Endothelial cell of umbilical vein (primary cell): ENCODE data around the gene SEMA3G. TPM values are rescaled to one million over a fixed set of nuclear protein-coding genes. Genes with fewer than 3 reads are reported as not detected.

Source experiments
- BruUV-seq: library from RNA; stranded (reverse); fragments of 400-500 nt; replicated peaks from 2 replicates; lab custom pipeline; 2021; lab: Mats Ljungman, UMichigan
- CTCF ChIA-PET: fragments of 300-600, 350-600 bp; sonication (Branson Sonifier 250); formaldehyde crosslinking; loops from one replicate; lab custom pipeline; 2021; ENCODE audit warnings: antibody characterized with exemption, inconsistent platforms; lab: Charles Lee
- POLR2A ChIA-PET: fragments of 300-600, 350-600 bp; sonication (Branson Sonifier 250); formaldehyde crosslinking; loops from one replicate; lab custom pipeline; 2021; ENCODE audit warnings: antibody characterized with exemption, inconsistent platforms; lab: Charles Lee
- DNase-seq: peaks from one replicate; pipeline ENCODE4 v3.0.0-alpha.2; 2011; ENCODE audit warnings: low read depth, low spot score
- FAIRE-seq: peaks from 2 replicates; lab custom pipeline; 2011; peaks lifted over from hg19 to GRCh38; lab: Jason Lieb, UNC
- H2AFZ ChIP-seq: 2 replicates; pipeline ENCODE4 v1.6.0; 2012; ENCODE audit warnings: low read depth, low read length, control low read depth, inconsistent platforms
- H3K27ac ChIP-seq: 2 replicates; pipeline ENCODE4 v1.5.1; 2011; ENCODE audit warnings: low read depth, mild to moderate bottlenecking, control low read depth, low read length, moderate library complexity; ENCODE audit not compliant: insufficient read depth
- H3K27me3 ChIP-seq, 2 experiments: 2 replicates each; pipeline versions ENCODE4 v1.6.0 to v1.6.1; 2011; ENCODE audit warnings: low read length in 2 of 2, mixed read lengths in 1 of 2; ENCODE audit not compliant: control insufficient read depth in 2 of 2, insufficient read depth in 2 of 2
- H3K36me3 ChIP-seq, 2 experiments: 2 replicates in 1 of 2; 3 replicates in 1 of 2; pipeline ENCODE4 v1.5.1; 2011; ENCODE audit warnings: low read length in 2 of 2, mild to moderate bottlenecking in 1 of 2, moderate library complexity in 1 of 2; ENCODE audit not compliant: control insufficient read depth in 2 of 2, insufficient read depth in 2 of 2; ENCODE audit errors: extremely low read depth in 1 of 2
- H3K4me1 ChIP-seq: 3 replicates; pipeline ENCODE4 v1.5.1; 2011; ENCODE audit warnings: mild to moderate bottlenecking, low read length; ENCODE audit not compliant: control insufficient read depth, insufficient read depth; ENCODE audit errors: extremely low read depth
- H3K4me2 ChIP-seq: 2 replicates; pipeline ENCODE4 v1.6.1; 2011; ENCODE audit warnings: low read length, control low read depth, mixed read lengths; ENCODE audit not compliant: insufficient read depth
- H3K4me3 ChIP-seq, 3 experiments: fragments of 200-600 bp in 1 of 3; sonication (generic), shearing (Covaris generic) in 1 of 3; replicated peaks in 1 of 3; 2 replicates each; pipeline ENCODE4 v1.5.1; 2011 to 2016; ENCODE audit warnings: control low read depth in 3 of 3, low read length in 3 of 3, mild to moderate bottlenecking in 2 of 3, inconsistent platforms in 1 of 3, low read depth in 1 of 3, moderate library complexity in 1 of 3; ENCODE audit not compliant: insufficient read depth in 1 of 3
- H3K79me2 ChIP-seq: 2 replicates; pipeline ENCODE4 v1.6.0; 2012; ENCODE audit warnings: low read length, inconsistent platforms; ENCODE audit not compliant: control insufficient read depth, insufficient read depth
- H3K9ac ChIP-seq: replicated peaks from 2 replicates; pipeline ENCODE3; 2011; ENCODE audit warnings: low read length, control low read depth; ENCODE audit not compliant: insufficient read depth; ENCODE audit errors: extremely low read depth
- H3K9me1 ChIP-seq: replicated peaks from 3 replicates; pipeline ENCODE4 v1.6.0; 2011; ENCODE audit warnings: mild to moderate bottlenecking, low read length; ENCODE audit not compliant: control insufficient read depth, insufficient read depth; ENCODE audit errors: extremely low read depth
- H3K9me3 ChIP-seq: replicated peaks from 2 replicates; pipeline ENCODE4 v1.5.1; 2012; ENCODE audit warnings: low read length, inconsistent platforms; ENCODE audit not compliant: control insufficient read depth, insufficient read depth
- H4K20me1 ChIP-seq: replicated peaks from 2 replicates; pipeline ENCODE3; 2011; ENCODE audit warnings: mild to moderate bottlenecking, low read length; ENCODE audit not compliant: control insufficient read depth, insufficient read depth; ENCODE audit errors: extremely low read depth
- CTCF ChIP-seq, 2 donors: IDR thresholded peaks; 1 replicate in 1 of 2; 2 replicates in 1 of 2; pipeline ENCODE4 v1.5.1; 2011; ENCODE audit warnings: low read length in 2 of 2, mild to moderate bottlenecking in 2 of 2, moderate library complexity in 2 of 2, control low read depth in 1 of 2, inconsistent platforms in 1 of 2, low read depth in 1 of 2; ENCODE audit not compliant: insufficient read depth in 1 of 2; ENCODE audit errors: extremely low read depth in 1 of 2
- POLR2A ChIP-seq: IDR thresholded peaks from 2 replicates; pipeline ENCODE4 v1.6.1; 2012; ENCODE audit warnings: low read depth, mild to moderate bottlenecking, control low read depth, low read length
- dilution Hi-C: fragments of 300-500 bp; cut with MboI; formaldehyde crosslinking; loops from one replicate; pipeline ENCODE4 v1.15.0; 2019; ENCODE audit warnings: low sequenced_read_pairs; ENCODE audit not compliant: extremely low pct_ligation_motif_present
- intact Hi-C: fragments of 100-400 bp; cut with micrococcal nuclease; formaldehyde crosslinking; loops from one replicate; pipeline ENCODE4 v1.10.0; 2022
- polyA plus RNA-seq, 4 experiments: library from polyadenylated mRNA; depleted of rRNA in 3 of 4; stranded (reverse) in 3 of 4; unstranded in 1 of 4; fragments of >200 nt; gene quantifications; 2 replicates each; pipeline versions ENCODE4 v1.2.1 to v1.2.3, GENCODE V29; 2011 to 2012; ENCODE audit warnings: missing spikeins in 1 of 4
- total RNA-seq: library from RNA; stranded (reverse); gene quantifications from 2 replicates; pipeline ENCODE4 v1.2.3, GENCODE V29; 2021
- TF ChIP-seq, protein P1 (sequence below): IDR thresholded peaks from 2 replicates; pipeline ENCODE4 v1.6.1; 2011; ENCODE audit not compliant: insufficient read depth, insufficient read length

The SEMA3G gene
- total and polyA plus RNA-seq, 2 donors (not counting 3 experiments of a cell fraction or from before 2014, with no cell fraction given), result 22.6 to 27.9 TPM

DNA sequence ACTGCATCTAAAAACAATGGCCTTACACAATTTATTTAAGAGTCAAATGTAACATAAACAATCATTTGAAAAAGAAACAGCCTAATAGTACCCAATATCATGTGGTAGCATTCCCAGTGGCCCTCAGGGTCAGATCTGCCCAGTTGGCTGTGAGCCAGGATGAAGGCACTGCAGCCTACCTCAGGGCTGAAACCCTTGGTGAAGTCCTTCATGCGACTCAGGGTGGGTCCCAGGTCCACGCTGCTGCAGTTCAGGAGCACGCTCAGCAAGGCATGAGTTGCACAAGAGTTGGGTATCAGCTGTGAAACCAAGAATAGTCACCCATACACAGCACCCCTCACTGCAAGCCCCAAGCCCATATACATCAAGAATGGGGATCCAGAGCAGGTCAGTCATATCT, 37.1 kb downstream of the SEMA3G start:
- H3K36me3 ChIP-seq, result peaks cover 6 to 53% of the 10 kb centered on the region in 2 experiments
- CTCF ChIA-PET, result no interaction called here
- intact Hi-C loops, result no loop called here

More for the DNA sequence above, 37.1 kb downstream of the SEMA3G start:
- POLR2A ChIA-PET, result no interaction called here
- H3K9ac ChIP-seq, result no peak overlapping the region
- no peaks in the 10 kb centered on the region for H4K20me1 ChIP-seq
- H3K79me2 ChIP-seq, result peaks cover 18% of the 10 kb centered on the region
- TF ChIP-seq CTCF (IDR thresholded peaks at IDR 0.05; ENCODE audit: extremely low read depth in 1 of 2, insufficient read depth in 1 of 2, low read depth in 1 of 2, low read length in 2 of 2), result no peak
- TF ChIP-seq, protein P1, sequence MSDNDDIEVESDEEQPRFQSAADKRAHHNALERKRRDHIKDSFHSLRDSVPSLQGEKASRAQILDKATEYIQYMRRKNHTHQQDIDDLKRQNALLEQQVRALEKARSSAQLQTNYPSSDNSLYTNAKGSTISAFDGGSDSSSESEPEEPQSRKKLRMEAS, result no peak
- TF ChIP-seq POLR2A, result no peak
- DNase-seq (no peak), FAIRE-seq (no peak)
- no peak overlapping the region for H3K4me3 ChIP-seq
- H3K4me1 ChIP-seq, result peaks cover 20% of the 10 kb centered on the region
- H3K4me2 ChIP-seq, result no peak overlapping the region
- dilution Hi-C loops, result no loop called here
- no peaks in the 10 kb centered on the region for H3K9me1 ChIP-seq
- H2AFZ ChIP-seq, result no peak overlapping the region
- no peak overlapping the region for H3K27ac ChIP-seq
- H3K9me3 ChIP-seq, result no peaks in the 10 kb centered on the region
- no peaks in the 10 kb centered on the region for H3K27me3 ChIP-seq
- BruUV-seq, result no TSS peak
